ENCODE measurements around the gene ZBTB42. TPM values are rescaled to one million over a fixed set of nuclear protein-coding genes. Genes with fewer than 3 reads are reported as not detected.

Gene ZBTB42
- 0.50 to 0.73 TPM (median 0.73 TPM) in 3 replicates for polyA plus RNA-seq
- 0.25 TPM for polyA plus RNA-seq (2011; ENCODE audit: low read depth)
- polyA plus RNA-seq (2011; cell fraction: cytosol; rRNA removed) = 0.39 and 0.66 TPM in 2 replicates
- 0.53 and 0.95 TPM in 2 replicates for polyA plus RNA-seq (2011; cell fraction: nucleus; rRNA removed)
- polyA plus RNA-seq (2012; ENCODE audit: low replicate concordance) = 0.73 and 1.2 TPM in 2 replicates
- 0.96 to 1.8 TPM (median 1.4 TPM) in 3 replicates for polyA minus RNA-seq
- polyA minus RNA-seq (2011; cell fraction: cytosol; rRNA and poly(A)+ RNA removed) = 2.1 TPM
- 0.47 and 0.74 TPM in 2 replicates for polyA minus RNA-seq (2011; cell fraction: nucleus; rRNA and poly(A)+ RNA removed)

GRCh38 chr14:104800771-104801519, at the start of gene ZBTB42:
Gene ZBTB42 (plus strand): TSS chr14:104801101. CDS start chr14:104801198, 97 bp downstream.
- peaks cover 8% of the 10 kb centered on the region for H3K4me1 ChIP-seq (ENCODE audit: control insufficient read depth, extremely low read depth, insufficient read depth, low read length)
- H3K9me3 ChIP-seq (ENCODE audit: control insufficient read depth, low read depth, low read length) = no peaks in the 10 kb centered on the region
- H3K4me3 ChIP-seq (ENCODE audit: control insufficient read depth in 2 of 3, extremely low read depth in 1 of 3, insufficient read depth in 2 of 3, low read depth in 1 of 3, low read length in 3 of 3) = peak within 1 kb of the TSS; percentile 37 to 64 (median 53)
- H2AFZ ChIP-seq (ENCODE audit: control insufficient read depth, low read length) = peak within 1 kb of the TSS; percentile 53
- no peak for FAIRE-seq
- H4K20me1 ChIP-seq (ENCODE audit: control insufficient read depth, extremely low read depth, insufficient read depth, low read length) = no peaks in the 10 kb centered on the region
- peak within 1 kb of the TSS; percentile 64 for H3K4me2 ChIP-seq (ENCODE audit: control insufficient read depth, extremely low read depth, insufficient read depth, low read depth, low read length)
- TF ChIP-seq CTCF (optimal IDR thresholded peaks at IDR 0.05 in 1 of 3, IDR thresholded peaks at IDR 0.05 in 1 of 3, conservative IDR thresholded peaks at IDR 0.05 in 1 of 3; ENCODE audit: extremely low read depth in 1 of 3, insufficient read depth in 2 of 3, low read length in 3 of 3) = no peak
- no peak for TF ChIP-seq EZH2 (IDR thresholded peaks at IDR 0.05; ENCODE audit: low read length)
- peaks cover 16% of the 10 kb centered on the region for H3K27me3 ChIP-seq (ENCODE audit: control insufficient read depth, extremely low read depth, insufficient read depth, low read length)
- H3K79me2 ChIP-seq (ENCODE audit: control insufficient read depth, insufficient read depth, low read length) = no peaks in the 10 kb centered on the region
- H3K9ac ChIP-seq (ENCODE audit: control insufficient read depth, extremely low read depth, insufficient read depth, low read length) = peak within 1 kb of the TSS; percentile 9
- dilution Hi-C loops (cut with MboI; ENCODE audit: extremely low pct_ligation_motif_present, low sequenced_read_pairs) = no loop called here
- DNase-seq (ENCODE audit: low read depth, low spot score) = no peak
- no peak within 1 kb of the TSS for H3K27ac ChIP-seq (ENCODE audit: control insufficient read depth, insufficient read depth, low read length)
- no peaks in the 10 kb centered on the region for H3K36me3 ChIP-seq (ENCODE audit: control insufficient read depth in 2 of 2, extremely low read depth in 1 of 2, insufficient read depth in 2 of 2, low read length in 2 of 2)
- H3K9me1 ChIP-seq (ENCODE audit: control insufficient read depth, extremely low read depth, insufficient read depth, low read length) = no peaks in the 10 kb centered on the region

- Histone ChIP-seq H3K4me2 (ENCODE audit: control insufficient read depth, extremely low read depth, insufficient read depth, low read depth, low read length) (peak overlapping the region; percentile 77), H3K9me3 (ENCODE audit: control insufficient read depth, low read depth, low read length) (no peaks in the 10 kb centered on the region), H3K4me3 (ENCODE audit: control insufficient read depth in 2 of 3, extremely low read depth in 1 of 3, insufficient read depth in 2 of 3, low read depth in 1 of 3, low read length in 3 of 3) (peak overlapping the region; percentile 56 to 97 (median 70)), H3K27me3 (ENCODE audit: control insufficient read depth, extremely low read depth, insufficient read depth, low read length) (no peaks in the 10 kb centered on the region), H3K79me2 (ENCODE audit: control insufficient read depth, insufficient read depth, low read length) (peaks cover 31% of the 10 kb centered on the region), H2AFZ (ENCODE audit: control insufficient read depth, low read length) (peak overlapping the region; percentile 94), H3K9ac (ENCODE audit: control insufficient read depth, extremely low read depth, insufficient read depth, low read length) (peak overlapping the region; percentile 66), H3K27ac (ENCODE audit: control insufficient read depth, insufficient read depth, low read length) (peak overlapping the region; percentile 59), H3K4me1 (ENCODE audit: control insufficient read depth, extremely low read depth, insufficient read depth, low read length) (peaks cover 51% of the 10 kb centered on the region), H3K36me3 (ENCODE audit: control insufficient read depth in 2 of 2, extremely low read depth in 1 of 2, insufficient read depth in 2 of 2, low read length in 2 of 2) (peaks cover 9 to 12% of the 10 kb centered on the region in 2 experiments), H3K9me1 (ENCODE audit: control insufficient read depth, extremely low read depth, insufficient read depth, low read length) (no peaks in the 10 kb centered on the region), H4K20me1 (ENCODE audit: control insufficient read depth, extremely low read depth, insufficient read depth, low read length) (peaks cover 3% of the 10 kb centered on the region)
- dilution Hi-C loops (cut with MboI; ENCODE audit: extremely low pct_ligation_motif_present, low sequenced_read_pairs) = loop anchor here (10.0 kb wide), 1 partner anchor 73 kb away; no protein-coding TSS in a partner anchor
- no peak for TF ChIP-seq CTCF (optimal IDR thresholded peaks at IDR 0.05 in 1 of 3, IDR thresholded peaks at IDR 0.05 in 1 of 3, conservative IDR thresholded peaks at IDR 0.05 in 1 of 3; ENCODE audit: extremely low read depth in 1 of 3, insufficient read depth in 2 of 3, low read length in 3 of 3)
- TF ChIP-seq EZH2 (IDR thresholded peaks at IDR 0.05; ENCODE audit: low read length) = no peak
- DNase-seq (ENCODE audit: low read depth, low spot score) (no peak), FAIRE-seq (no peak)
These were observed 49.1 kb upstream of the ZBTB42 start for GRCh38 chr14:104751539-104752422.
